Nasal cavity respiratory epithelium epithelial cell of viscerocranial mucosa (primary cell): Measurements from ENCODE around the gene TAF9. TPM values are rescaled to one million over a fixed set of nuclear protein-coding genes. Genes with fewer than 3 reads are reported as not detected.

Source experiments
- total RNA-seq: library from RNA; depleted of rRNA; stranded (reverse); fragments of >200 nt; gene quantifications from 2 replicates; pipeline ENCODE4 v1.2.3, GENCODE V29; 2014

TAF9 gene
- 102 and 108 TPM in 2 replicates for total RNA-seq

GRCh38 chr5:69369340-69370121 is at the start of gene TAF9, which contains the start of the genes AK6 and RAD17:
Gene TAF9, minus strand, starts transcription at chr5:69369520. Its CDS starts 3,783 bp downstream, at chr5:69365737.
Gene AK6, minus strand, starts transcription at chr5:69369520. Its CDS starts 30 bp downstream, at chr5:69369490.
Gene RAD17, plus strand, starts transcription at chr5:69369818. Its CDS starts 2,391 bp downstream, at chr5:69372209.

DNA sequence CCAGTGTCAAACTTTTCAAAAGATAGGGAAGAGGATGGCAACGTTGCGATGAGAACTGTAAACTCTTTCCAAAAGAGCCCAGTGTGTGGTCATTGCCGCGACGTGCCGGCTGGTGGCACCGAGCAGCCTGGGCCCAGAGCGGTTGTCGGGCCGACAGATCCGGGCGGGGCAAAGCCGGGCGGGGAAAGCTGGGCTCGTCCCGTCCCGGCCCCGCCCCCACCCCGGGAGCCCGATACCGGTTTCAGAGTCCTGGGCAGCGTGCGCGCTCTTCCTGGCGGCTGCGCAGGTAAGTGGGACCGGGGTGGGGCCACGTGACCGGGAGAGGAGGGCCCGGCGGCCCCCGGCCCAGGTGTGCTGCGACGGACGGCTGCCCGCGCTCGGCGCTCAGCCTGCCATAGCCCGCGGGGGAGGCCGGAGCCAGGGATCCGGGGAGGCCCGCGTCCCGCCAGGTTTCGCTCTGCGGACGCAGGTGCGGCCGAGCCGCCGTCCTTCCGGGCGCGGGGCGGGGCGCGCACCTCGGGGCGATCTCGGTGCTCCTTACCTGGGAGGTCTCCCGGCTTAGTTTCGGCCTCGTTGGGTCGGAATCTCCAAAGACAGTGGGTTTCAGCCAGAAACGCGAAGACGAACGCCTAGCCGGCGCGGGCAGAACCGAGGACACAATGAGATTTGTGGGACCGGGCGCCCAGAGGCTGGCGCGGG is 45.7 kb upstream of the TAF9 start, which contains the start of gene MARVELD2:
Gene MARVELD2, plus strand, starts transcription at position 232 of the 699 bp plus-strand sequence. CDS start 4,270 bp downstream, outside the sequence.

Other genes with a start within 250 kb of the TAF9 start
- 7.2 and 10.8 TPM in 2 replicates for gene CCNB1, start 202.4 kb downstream of the TAF9 start, total RNA-seq
- gene CENPH, start 179.9 kb downstream of the TAF9 start, total RNA-seq = 2.9 and 6.2 TPM in 2 replicates
- 46.8 and 61.9 TPM in 2 replicates for gene CDK7, start 134.6 kb downstream of the TAF9 start, total RNA-seq
- 5.8 and 11.3 TPM in 2 replicates for gene CCDC125, start 36.7 kb downstream of the TAF9 start, total RNA-seq
- 42.7 and 80.4 TPM in 2 replicates for gene AK6, start within 50 bp of the TAF9 start, total RNA-seq
- 24.8 and 29.7 TPM in 2 replicates for gene RAD17, start 298 bp upstream of the TAF9 start, total RNA-seq
- 42.0 and 53.6 TPM in 2 replicates for gene MARVELD2, start 45.6 kb upstream of the TAF9 start, total RNA-seq
- gene OCLN, start 123.3 kb upstream of the TAF9 start, total RNA-seq = 67.5 and 148 TPM in 2 replicates
- 33.8 and 51.5 TPM in 2 replicates for gene GTF2H2C, start 190.7 kb upstream of the TAF9 start, total RNA-seq